ENCODE results near the gene NDFIP2. TPM values are rescaled to one million over a fixed set of nuclear protein-coding genes. Genes with fewer than 3 reads are reported as not detected.

Gene NDFIP2
- polyA plus RNA-seq, 1 donor (not counting 4 experiments of a cell fraction or from before 2014, with no cell fraction given): 244 TPM

GRCh38 chr13:79522583-79522982 is 41.6 kb downstream of the NDFIP2 start:
- H4K20me1 ChIP-seq (ENCODE audit: control insufficient read depth, extremely low read depth, insufficient read depth, low read length): no peaks in the 10 kb centered on the region
- H3K4me1 ChIP-seq (ENCODE audit: control insufficient read depth, extremely low read depth, insufficient read depth, low read length): peaks cover 31% of the 10 kb centered on the region
- H3K9me1 ChIP-seq (ENCODE audit: control insufficient read depth, extremely low read depth, insufficient read depth, low read length): no peaks in the 10 kb centered on the region
- peak; percentile 64 for FAIRE-seq
- peaks cover 81% of the 10 kb centered on the region for H3K79me2 ChIP-seq (ENCODE audit: control insufficient read depth, insufficient read depth, low read length)
- no peak for DNase-seq (ENCODE audit: low read depth, low spot score)
- dilution Hi-C loops (cut with MboI; ENCODE audit: extremely low pct_ligation_motif_present, low sequenced_read_pairs): no loop called here
- no peak overlapping the region for H2AFZ ChIP-seq (ENCODE audit: control insufficient read depth, low read length)
- H3K4me3 ChIP-seq (ENCODE audit: control insufficient read depth in 2 of 3, extremely low read depth in 1 of 3, insufficient read depth in 2 of 3, low read depth in 1 of 3, low read length in 3 of 3): no peak overlapping the region
- H3K9me3 ChIP-seq (ENCODE audit: control insufficient read depth, low read depth, low read length): no peaks in the 10 kb centered on the region
- TF ChIP-seq CTCF (optimal IDR thresholded peaks at IDR 0.05 in 1 of 3, IDR thresholded peaks at IDR 0.05 in 1 of 3, conservative IDR thresholded peaks at IDR 0.05 in 1 of 3; ENCODE audit: extremely low read depth in 1 of 3, insufficient read depth in 2 of 3, low read length in 3 of 3): no peak
- no peak for TF ChIP-seq EZH2 (IDR thresholded peaks at IDR 0.05; ENCODE audit: low read length)
- H3K27me3 ChIP-seq (ENCODE audit: control insufficient read depth, extremely low read depth, insufficient read depth, low read length): no peaks in the 10 kb centered on the region
- H3K27ac ChIP-seq (ENCODE audit: control insufficient read depth, insufficient read depth, low read length): no peak overlapping the region
- no peak overlapping the region for H3K4me2 ChIP-seq (ENCODE audit: control insufficient read depth, extremely low read depth, insufficient read depth, low read depth, low read length)
- peaks cover 12 to 14% of the 10 kb centered on the region in 2 experiments for H3K36me3 ChIP-seq (ENCODE audit: control insufficient read depth in 2 of 2, extremely low read depth in 1 of 2, insufficient read depth in 2 of 2, low read length in 2 of 2)
- no peak overlapping the region for H3K9ac ChIP-seq (ENCODE audit: control insufficient read depth, extremely low read depth, insufficient read depth, low read length)

- no peaks in the 10 kb centered on the region for H3K27me3 ChIP-seq (ENCODE audit: control insufficient read depth, extremely low read depth, insufficient read depth, low read length)
- no peak overlapping the region for H3K9ac ChIP-seq (ENCODE audit: control insufficient read depth, extremely low read depth, insufficient read depth, low read length)
- H3K4me3 ChIP-seq (ENCODE audit: control insufficient read depth in 2 of 3, extremely low read depth in 1 of 3, insufficient read depth in 2 of 3, low read depth in 1 of 3, low read length in 3 of 3): no peak overlapping the region
- H3K36me3 ChIP-seq (ENCODE audit: control insufficient read depth in 2 of 2, extremely low read depth in 1 of 2, insufficient read depth in 2 of 2, low read length in 2 of 2): peaks cover 11 to 21% of the 10 kb centered on the region in 2 experiments
- no peak overlapping the region for H2AFZ ChIP-seq (ENCODE audit: control insufficient read depth, low read length)
- H3K9me1 ChIP-seq (ENCODE audit: control insufficient read depth, extremely low read depth, insufficient read depth, low read length): no peaks in the 10 kb centered on the region
- DNase-seq (ENCODE audit: low read depth, low spot score) (no peak), FAIRE-seq (peak; percentile 49)
- H3K79me2 ChIP-seq (ENCODE audit: control insufficient read depth, insufficient read depth, low read length): peaks cover 83% of the 10 kb centered on the region
- dilution Hi-C loops (cut with MboI; ENCODE audit: extremely low pct_ligation_motif_present, low sequenced_read_pairs): no loop called here
- H3K9me3 ChIP-seq (ENCODE audit: control insufficient read depth, low read depth, low read length): no peaks in the 10 kb centered on the region
- no peak overlapping the region for H3K27ac ChIP-seq (ENCODE audit: control insufficient read depth, insufficient read depth, low read length)
- H3K4me2 ChIP-seq (ENCODE audit: control insufficient read depth, extremely low read depth, insufficient read depth, low read depth, low read length): peak overlapping the region; percentile 59
- TF ChIP-seq EZH2 (IDR thresholded peaks at IDR 0.05; ENCODE audit: low read length) (no peak), CTCF (optimal IDR thresholded peaks at IDR 0.05 in 1 of 3, IDR thresholded peaks at IDR 0.05 in 1 of 3, conservative IDR thresholded peaks at IDR 0.05 in 1 of 3; ENCODE audit: extremely low read depth in 1 of 3, insufficient read depth in 2 of 3, low read length in 3 of 3) (no peak)
- H4K20me1 ChIP-seq (ENCODE audit: control insufficient read depth, extremely low read depth, insufficient read depth, low read length): peaks cover 2% of the 10 kb centered on the region
- H3K4me1 ChIP-seq (ENCODE audit: control insufficient read depth, extremely low read depth, insufficient read depth, low read length): peaks cover 32% of the 10 kb centered on the region
Observed at GRCh38 chr13:79525064-79525857, 44.3 kb downstream of the NDFIP2 start.
